ENCODE results near the gene NKAIN2. TPM values are rescaled to one million over a fixed set of nuclear protein-coding genes. Genes with fewer than 3 reads are reported as not detected.

NKAIN2 gene
- total RNA-seq, 3 donors from 2014 or later, result 0.48 to 1.8 TPM; not detected in 1

GRCh38 chr6:123769431-123769830 lies 34.2 kb upstream of the NKAIN2 start:
- no peak for DNase-seq (ENCODE audit: low spot score in 2 of 2)
- intact Hi-C loops (cut with DNase I; ENCODE audit: low total_unique reads), result no loop called here
- H3K4me1 ChIP-seq, result no peaks in the 10 kb centered on the region
- TF ChIP-seq POLR2A (IDR thresholded peaks at IDR 0.05), result no peak
- no peak for TF ChIP-seq CTCF (IDR thresholded peaks at IDR 0.05)
- no peak for TF ChIP-seq POLR2AphosphoS5 (IDR thresholded peaks at IDR 0.05)
- H3K4me3 ChIP-seq, result no peak overlapping the region
- no peaks in the 10 kb centered on the region for H3K27me3 ChIP-seq
- H3K27ac ChIP-seq, result no peak overlapping the region
- H3K9me3 ChIP-seq, result no peaks in the 10 kb centered on the region
- no peaks in the 10 kb centered on the region for H3K36me3 ChIP-seq

GRCh38 chr6:123770247-123770949 lies 33.3 kb upstream of the NKAIN2 start:
- Histone ChIP-seq H3K4me3 (no peak overlapping the region), H3K9me3 (no peaks in the 10 kb centered on the region)
- intact Hi-C loops (cut with DNase I; ENCODE audit: low total_unique reads), result no loop called here

GRCh38 chr6:123771126-123771525 lies 32.5 kb upstream of the NKAIN2 start:
- H3K4me3 ChIP-seq, result no peak overlapping the region
- intact Hi-C loops (cut with DNase I; ENCODE audit: low total_unique reads), result no loop called here
- TF ChIP-seq POLR2A (IDR thresholded peaks at IDR 0.05) (no peak), CTCF (IDR thresholded peaks at IDR 0.05) (no peak), POLR2AphosphoS5 (IDR thresholded peaks at IDR 0.05) (no peak)
- no peak overlapping the region for H3K27ac ChIP-seq
- no peaks in the 10 kb centered on the region for H3K36me3 ChIP-seq
- DNase-seq (ENCODE audit: low spot score in 2 of 2), result no peak
- H3K27me3 ChIP-seq, result no peaks in the 10 kb centered on the region
- H3K4me1 ChIP-seq, result no peaks in the 10 kb centered on the region
- no peaks in the 10 kb centered on the region for H3K9me3 ChIP-seq

More at GRCh38 chr6:123770247-123770949, 33.3 kb upstream of the NKAIN2 start:
- Histone ChIP-seq H3K27ac (no peak overlapping the region), H3K4me1 (no peaks in the 10 kb centered on the region), H3K27me3 (no peaks in the 10 kb centered on the region), H3K36me3 (no peaks in the 10 kb centered on the region)
- DNase-seq (ENCODE audit: low spot score in 2 of 2), result no peak
- TF ChIP-seq CTCF (IDR thresholded peaks at IDR 0.05) (no peak), POLR2A (IDR thresholded peaks at IDR 0.05) (no peak), POLR2AphosphoS5 (IDR thresholded peaks at IDR 0.05) (no peak)

GRCh38 chr6:123777563-123777962 lies 26.1 kb upstream of the NKAIN2 start:
- no peaks in the 10 kb centered on the region for H3K4me1 ChIP-seq
- no peaks in the 10 kb centered on the region for H3K9me3 ChIP-seq
- no peaks in the 10 kb centered on the region for H3K36me3 ChIP-seq
- TF ChIP-seq CTCF (IDR thresholded peaks at IDR 0.05) (no peak), POLR2AphosphoS5 (IDR thresholded peaks at IDR 0.05) (no peak), POLR2A (IDR thresholded peaks at IDR 0.05) (no peak)
- H3K4me3 ChIP-seq, result no peak overlapping the region
- intact Hi-C loops (cut with DNase I; ENCODE audit: low total_unique reads), result no loop called here
- no peaks in the 10 kb centered on the region for H3K27me3 ChIP-seq
- no peak overlapping the region for H3K27ac ChIP-seq
- DNase-seq (ENCODE audit: low spot score in 2 of 2), result no peak

- Histone ChIP-seq H3K27ac (no peak overlapping the region), H3K4me1 (no peaks in the 10 kb centered on the region), H3K27me3 (no peaks in the 10 kb centered on the region), H3K4me3 (no peak overlapping the region), H3K36me3 (no peaks in the 10 kb centered on the region), H3K9me3 (no peaks in the 10 kb centered on the region)
- TF ChIP-seq POLR2A (IDR thresholded peaks at IDR 0.05) (no peak), CTCF (IDR thresholded peaks at IDR 0.05) (no peak), POLR2AphosphoS5 (IDR thresholded peaks at IDR 0.05) (no peak)
- intact Hi-C loops (cut with DNase I; ENCODE audit: low total_unique reads), result no loop called here
- DNase-seq (ENCODE audit: low spot score in 2 of 2), result no peak
Observed at GRCh38 chr6:123780021-123780420, 23.6 kb upstream of the NKAIN2 start.

Data from breast epithelium (tissue), 4 donors.